HK-2 (cell line): ENCODE measurements around the gene ITPRIPL2.

Experiments used
- DNase-seq: peaks from one replicate; pipeline ENCODE4 v3.0.0-alpha.2; 2018; ENCODE audit not compliant: unreplicated experiment

The ITPRIPL2 gene

DNA sequence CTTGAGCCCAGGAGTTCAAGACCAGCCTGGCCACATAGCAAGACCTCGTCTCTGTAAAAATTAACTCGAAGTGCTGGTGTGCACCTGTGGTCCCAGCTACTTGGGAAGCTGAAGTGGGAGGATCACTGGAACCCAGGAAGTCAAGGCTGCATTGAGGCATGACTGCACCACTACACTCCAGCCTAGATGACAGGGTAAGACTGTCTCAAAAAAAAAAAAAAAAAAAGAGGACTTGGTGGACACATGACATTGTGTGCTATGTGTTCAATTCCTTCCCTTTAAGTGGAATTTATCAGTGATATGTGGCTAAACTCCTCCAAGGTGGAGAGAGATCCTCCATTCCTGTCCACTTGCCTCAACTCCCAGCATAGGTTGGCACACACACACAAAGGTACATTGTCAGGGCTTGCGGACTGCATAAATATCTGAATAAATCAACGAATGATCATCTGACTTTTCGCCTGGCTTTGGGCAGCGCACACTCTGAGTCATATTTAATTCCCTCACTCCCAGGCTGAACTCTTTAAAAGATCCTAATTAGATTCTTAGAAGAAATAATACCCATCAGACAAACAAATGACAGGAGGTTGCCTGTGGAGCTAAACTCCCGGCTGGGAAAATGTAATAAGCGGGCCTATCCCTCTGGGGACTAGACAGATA, 29.3 kb downstream of the ITPRIPL2 start:
- DNase-seq: no peak

DNA sequence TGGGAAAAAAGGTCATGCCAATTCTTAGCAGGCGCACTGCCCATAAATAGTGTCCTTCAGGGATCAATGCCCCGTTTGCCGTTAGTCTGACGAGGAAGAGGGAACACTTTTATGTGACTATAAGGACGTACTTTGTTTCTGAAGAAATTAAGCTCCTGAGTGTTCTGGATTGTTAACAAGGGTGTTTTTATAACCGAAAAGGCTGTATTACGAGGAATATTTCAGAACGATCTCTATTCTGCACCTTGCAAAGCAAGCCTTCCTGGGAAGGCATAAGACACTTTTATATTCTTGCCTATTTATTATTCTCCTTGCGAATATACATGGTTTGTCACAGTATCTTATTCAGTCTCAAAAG, 29.8 kb downstream of the ITPRIPL2 start:
- no peak for DNase-seq

DNA sequence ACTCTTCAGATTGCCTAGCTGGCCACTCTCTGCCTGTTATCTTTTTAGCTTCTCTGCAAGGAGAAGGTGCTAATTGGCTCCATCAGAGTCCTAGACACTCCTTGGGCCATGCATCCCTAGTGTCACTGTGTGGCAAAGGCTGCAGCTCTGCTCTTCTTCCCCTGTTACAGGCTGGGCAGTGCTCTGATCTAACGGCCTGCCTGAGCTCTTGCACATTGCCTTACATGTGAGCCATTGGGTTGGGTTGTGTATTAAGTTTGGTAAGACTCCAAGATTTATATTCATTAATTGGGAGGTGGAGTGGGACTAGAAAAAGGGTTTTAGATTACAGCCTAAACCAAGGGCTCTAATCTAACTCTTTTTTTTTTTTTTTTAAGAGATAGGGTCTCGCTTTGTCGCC, 31.2 kb downstream of the ITPRIPL2 start:
- no peak for DNase-seq

DNA sequence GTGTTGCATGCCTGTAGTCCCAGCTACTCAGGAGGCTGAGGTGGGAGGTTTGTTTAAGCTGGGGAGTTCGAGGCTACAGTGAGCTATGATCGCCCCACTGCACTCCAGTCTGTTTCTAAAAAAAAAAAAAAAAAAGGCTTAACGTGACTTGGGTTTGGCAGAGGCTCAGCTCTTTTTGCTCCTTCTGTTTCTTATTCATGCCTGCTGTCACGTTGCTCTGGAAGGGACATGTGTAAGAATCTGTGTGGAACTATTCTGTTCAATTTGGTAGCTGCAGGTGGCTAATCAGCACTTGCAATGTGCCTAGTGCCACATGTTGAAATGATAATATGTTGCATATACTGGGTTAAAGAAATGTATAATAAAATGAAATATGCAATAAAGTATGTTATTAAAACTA, 33.4 kb downstream of the ITPRIPL2 start:
- DNase-seq: no peak

DNA sequence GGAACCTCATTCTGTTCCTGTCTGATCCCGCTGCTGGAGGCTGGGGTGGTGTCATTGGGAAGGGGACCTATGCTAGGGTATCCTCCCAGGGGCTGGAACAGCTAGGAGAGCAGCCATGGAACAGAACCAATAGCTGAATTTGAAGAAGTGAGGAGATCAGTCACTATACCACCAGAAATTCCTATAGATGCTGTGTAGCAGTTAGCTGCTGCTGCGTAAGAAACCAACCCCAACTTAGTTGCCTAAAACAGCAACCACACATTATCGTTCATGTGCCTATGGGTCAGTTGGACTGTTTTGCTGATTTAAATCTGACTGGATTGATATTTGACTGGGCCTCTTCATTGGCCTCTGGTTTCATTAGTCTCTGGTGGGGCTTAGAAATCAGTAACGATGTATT, 33.9 kb downstream of the ITPRIPL2 start:
- DNase-seq: no peak

DNA sequence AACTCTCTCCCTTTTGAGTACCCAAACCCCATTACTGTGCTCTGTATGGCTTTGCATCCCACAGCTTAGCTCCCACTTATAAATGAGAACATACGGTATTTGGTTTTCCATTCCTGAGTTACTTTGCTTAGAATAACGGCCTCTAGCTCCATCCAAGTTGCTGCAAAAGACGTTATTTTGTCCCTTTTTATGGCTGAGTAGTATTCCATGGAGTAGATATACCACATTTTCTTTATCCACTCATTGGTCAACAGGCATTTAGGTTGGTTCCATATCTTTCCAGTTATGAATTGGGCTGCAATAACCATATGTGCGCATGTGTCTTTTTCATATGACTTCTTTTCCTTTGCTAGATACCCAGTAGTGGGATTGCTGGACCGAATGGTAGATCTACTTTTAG, 34.4 kb downstream of the ITPRIPL2 start:
- DNase-seq: no peak

DNA sequence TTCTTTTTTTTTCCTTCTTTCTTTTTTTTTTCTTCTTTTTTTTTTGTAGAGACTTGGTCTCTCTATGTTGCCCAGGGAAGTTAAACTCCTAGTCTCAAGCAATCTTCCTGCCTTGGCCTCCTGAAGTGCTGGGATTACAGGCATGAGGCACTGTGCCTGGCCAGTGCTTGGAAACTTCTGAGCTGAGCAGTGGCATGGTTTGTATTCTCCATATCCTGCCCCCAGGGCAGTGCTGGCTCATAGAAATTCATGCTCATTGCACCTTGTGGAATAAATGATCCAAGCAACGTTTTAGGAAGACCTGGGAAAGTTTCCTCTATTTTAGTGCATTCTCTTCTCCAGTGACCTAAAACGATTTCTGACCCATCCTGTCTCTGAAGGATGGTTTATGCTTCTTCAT, 37.5 kb downstream of the ITPRIPL2 start:
- no peak for DNase-seq

DNA sequence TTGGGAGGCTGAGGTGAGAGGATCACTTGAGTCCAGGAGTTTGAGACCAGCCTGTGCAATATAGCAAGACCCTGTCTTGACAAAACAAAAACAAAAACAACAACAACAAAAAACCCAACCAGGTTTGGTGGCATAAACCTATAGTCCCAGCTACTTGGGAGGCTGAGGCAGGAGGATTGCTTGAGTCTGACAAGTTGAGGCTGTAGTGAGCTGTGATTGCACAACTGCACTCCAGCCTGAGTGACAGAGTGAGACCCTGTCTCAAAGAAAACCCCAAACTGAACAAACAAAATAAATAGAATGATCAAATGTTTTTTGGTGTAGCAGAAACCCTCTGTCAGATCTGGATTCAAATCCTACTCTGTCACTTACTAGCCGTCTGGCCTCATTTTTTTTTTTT, 38.3 kb downstream of the ITPRIPL2 start:
- no peak for DNase-seq

DNA sequence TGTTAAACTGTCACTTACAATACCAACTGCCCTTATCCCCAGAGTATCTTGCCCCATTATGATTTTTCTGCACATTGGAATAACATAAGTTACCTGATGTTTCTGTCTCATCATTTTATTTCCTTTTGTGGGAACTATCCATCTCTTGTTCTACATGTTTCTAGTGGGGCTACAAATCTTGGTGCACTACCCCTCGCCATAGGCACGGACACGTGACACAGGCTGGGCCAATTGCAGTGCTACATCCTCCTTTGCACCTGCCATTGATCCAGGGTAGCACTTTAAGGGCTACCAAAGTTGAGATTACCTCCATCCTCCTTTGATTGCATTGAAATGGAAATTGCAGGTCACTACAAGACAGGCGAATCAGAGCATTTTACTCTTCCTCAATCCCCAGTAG, 40.1 kb downstream of the ITPRIPL2 start:
- no peak for DNase-seq

DNA sequence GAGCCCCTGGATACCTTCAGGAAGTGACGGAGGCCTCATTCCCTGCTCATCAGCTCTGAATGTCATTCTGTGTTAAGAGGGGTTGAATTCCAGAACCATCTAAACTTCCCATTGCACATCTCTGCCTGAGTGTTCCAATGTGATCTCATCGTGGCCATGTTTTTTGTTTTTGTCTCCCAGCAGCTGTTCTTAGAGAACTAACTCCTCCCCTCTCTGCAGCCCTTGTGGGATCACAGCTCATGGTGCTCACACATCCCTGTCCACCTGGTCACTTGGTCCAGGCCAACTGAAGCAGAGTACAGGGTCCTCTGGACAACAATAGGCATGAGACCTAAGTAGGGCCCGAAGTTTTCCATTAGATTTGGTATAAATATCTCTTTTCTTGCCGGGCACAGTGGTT, 48.3 kb downstream of the ITPRIPL2 start:
- no peak for DNase-seq

DNA sequence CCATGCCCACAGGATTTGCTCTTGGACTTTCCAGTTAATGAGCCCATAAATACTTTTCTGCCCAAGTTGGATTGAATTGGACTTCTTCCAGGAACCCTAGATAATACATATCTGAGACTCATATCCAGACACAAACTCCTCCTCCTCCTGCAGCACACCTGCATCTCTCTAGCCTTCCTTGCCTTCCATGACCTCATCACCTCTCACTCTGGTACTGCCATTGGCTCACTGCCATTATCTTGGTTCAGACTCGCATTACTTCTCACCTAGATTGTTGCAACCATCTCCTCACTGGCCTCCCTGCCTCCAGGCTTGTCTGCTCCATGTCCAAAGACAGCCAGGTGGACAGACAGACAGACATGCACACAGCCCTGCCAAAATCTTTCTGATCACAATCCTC, 49.5 kb downstream of the ITPRIPL2 start:
- DNase-seq: no peak

DNA sequence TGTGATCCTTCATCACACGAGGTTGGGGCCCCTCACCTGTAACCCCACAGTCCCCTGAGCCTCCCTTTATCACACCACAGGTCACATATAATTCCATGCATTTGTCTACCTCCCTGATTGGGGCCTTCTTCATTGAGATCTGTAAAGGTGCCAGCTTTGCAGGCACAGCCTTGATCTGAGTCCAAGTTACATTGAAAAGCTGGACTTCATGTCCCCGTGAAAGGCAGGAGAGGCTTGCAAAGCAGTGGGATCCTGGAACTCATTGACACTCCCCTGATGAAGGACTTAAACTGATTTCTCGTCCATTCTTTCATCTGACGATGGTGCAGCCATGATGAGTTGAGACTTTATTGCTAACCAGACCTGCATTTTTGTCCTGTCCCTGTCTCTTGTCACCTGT, 50.5 kb downstream of the ITPRIPL2 start:
- DNase-seq: no peak

DNA sequence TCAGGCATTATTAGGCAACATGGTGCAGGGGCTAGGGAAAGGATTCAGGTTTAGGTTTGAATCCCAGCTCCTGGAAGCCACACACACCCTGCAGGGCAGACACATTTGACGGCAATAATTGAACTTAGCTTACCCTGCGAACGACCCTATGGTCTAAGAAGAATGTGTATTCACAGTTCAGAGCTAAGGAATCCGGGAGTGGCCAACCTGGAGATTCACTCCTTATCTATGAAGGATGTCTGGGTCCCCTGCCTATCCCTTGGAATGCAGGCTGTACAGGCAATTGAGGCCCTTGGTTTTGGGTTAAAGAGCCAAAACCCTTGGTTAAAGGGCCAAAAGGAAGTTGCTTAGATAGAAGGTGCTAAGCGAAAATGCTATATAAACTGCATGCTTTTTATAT, 51.3 kb downstream of the ITPRIPL2 start:
- no peak for DNase-seq

DNA sequence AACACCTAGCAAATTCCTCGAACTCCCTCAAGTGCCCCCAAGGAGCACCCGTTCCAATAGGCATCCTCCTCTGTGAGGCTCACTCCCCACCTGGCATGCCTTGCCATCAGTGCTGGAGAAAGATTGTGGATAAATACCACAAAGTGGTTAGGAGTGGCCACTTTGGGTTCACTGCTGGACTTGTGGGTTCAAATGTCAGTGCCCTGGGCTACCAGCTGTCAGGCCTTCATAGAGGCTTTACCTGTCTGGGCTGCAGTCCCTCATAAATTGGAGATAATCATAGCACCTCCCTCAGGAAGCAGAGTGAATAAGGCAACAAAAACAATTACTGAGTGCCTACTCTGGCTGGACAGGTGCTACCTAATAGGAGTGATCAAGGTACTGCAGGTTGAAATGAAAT, 52.7 kb downstream of the ITPRIPL2 start:
- no peak for DNase-seq

DNA sequence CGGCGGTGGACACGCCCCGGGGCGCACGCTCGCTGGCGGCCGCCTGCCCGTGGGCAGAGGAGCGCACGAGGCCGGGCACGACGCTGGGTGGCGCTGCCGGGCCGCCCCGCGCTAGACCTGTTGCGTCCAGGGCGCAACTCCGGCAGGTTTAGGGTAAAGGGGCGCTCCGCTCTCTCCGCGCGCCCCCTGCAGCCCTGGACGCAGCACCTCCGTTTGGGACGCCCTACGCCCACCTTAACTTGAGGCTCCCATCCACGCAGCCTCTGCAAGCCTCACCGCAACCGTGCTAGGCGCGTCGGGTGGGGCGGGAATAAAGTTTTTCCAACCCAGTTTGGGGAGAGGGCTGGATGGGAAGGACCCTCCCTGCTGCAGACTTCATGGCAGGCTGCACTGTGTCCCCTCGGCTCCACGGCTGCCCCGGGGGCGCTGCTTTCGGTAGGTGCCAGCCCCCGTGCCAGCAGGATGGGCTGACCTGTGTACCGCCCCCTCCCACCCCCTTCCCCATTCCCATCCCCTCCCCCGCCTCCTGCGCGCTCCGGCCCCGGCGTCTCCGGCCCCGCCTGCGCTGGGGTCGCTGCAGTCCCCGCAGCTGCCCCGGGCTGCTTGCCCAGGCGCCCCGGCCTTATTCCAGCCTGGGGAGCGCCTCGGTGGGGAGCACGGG, 54.1 kb downstream of the ITPRIPL2 start, which contains the start of gene SYT17:
Gene SYT17, plus strand, starts transcription at position 531 of the 661 bp plus-strand sequence. CDS start 407 bp downstream, outside the sequence.
- DNase-seq: peak; percentile 49

DNA sequence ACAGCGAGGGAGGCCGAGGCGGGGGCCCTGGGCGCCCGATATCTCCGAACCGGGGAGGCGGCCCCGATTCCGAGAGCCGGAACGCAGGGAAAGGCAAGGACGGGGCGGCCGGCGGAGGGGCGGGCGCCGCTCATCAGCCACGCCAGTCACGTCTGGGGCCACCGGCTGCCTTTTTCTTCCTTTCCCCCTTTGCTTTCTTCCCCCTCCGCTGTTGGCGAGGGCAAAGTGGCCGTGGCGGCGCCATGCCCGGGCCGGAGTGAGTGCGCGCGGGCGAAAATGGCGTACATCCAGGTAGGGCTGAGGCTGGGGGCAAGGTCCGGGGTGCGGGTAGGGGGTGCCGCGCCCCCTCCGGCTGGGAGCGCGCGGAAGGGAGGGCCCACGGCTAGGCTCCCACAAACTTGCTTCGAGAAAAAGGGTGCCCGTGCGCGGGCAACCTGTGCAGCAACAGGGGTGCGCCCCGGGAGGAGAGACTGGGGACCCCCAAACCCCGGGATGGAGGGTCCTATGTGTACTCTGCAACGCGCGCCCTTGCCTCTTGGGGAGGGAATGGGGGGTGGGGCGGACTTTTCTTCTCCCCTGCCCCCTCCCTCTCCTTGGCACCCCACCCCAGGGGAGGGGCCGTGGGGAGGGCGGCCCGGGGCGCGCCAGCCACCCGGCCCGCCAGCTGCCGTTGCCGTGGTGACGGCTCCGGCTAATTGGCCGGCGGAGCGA, 54.8 kb downstream of the ITPRIPL2 start:
- no peak for DNase-seq

DNA sequence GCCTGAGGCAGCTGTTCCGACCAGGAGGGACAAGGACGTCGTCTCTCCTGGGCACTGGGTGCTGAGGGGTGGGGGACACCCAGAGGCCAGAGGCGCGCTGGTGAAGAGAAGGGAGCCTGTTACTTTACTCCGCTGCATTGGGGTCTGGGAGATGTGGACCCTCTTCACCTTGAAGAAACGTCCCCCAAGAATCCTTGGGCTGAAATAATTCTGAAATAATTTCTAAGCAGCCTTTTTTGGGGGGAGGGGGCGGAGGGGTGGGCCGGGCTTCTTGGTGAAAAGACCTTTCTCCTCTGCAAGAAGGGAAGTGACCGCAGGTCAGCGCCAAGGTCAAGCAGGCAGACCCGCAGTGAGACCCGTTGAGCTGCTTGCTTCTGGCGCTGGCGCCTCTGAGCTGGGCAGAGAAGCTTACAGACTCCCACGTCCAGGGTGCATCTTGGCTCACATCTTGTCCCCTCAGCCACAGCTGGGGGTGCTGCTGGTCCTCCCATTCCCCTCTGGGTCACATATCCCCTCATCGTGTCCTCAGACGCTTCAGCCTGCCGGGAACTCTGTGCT, 55.4 kb downstream of the ITPRIPL2 start:
- no peak for DNase-seq

DNA sequence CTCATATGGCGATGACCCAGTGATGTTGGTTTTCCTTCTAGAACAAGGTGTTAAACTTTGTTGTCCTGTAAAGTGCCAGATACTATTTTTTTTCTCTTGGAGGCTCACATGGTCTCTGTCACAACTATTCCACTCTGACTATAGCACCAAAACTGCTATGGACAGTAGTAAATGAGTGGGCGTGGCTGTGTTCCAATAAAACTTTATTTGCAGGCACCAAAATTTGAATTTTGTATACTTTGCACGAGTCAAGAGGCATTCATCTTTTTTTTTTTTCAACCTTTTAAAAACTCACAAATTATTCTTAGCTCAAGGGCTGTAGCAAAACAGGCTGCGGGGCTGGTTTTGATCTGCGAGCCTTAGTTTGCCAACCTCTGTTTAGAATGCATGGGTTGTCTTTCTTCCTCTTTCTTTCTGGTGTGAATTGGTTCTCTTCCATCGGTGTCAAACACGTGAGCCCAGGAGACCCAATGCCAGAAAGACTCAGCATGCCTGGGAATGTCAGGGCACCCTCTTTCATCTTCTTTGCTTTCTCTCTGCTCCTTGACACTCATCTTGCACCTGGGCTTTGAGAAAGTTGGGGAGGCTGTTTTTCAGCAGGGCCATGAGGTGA, 56.4 kb downstream of the ITPRIPL2 start:
- DNase-seq: no peak
